ENCODE results near the gene S100A7.
A peak's percentile ranks its signal among the peaks of the same experiment; 100 is the strongest.
"Not testable (repeated sequence)": the region's sequence is repeated elsewhere in the genome, so short reads cannot be mapped to it uniquely, and the experiment has no call there.

The S100A7 gene

DNA sequence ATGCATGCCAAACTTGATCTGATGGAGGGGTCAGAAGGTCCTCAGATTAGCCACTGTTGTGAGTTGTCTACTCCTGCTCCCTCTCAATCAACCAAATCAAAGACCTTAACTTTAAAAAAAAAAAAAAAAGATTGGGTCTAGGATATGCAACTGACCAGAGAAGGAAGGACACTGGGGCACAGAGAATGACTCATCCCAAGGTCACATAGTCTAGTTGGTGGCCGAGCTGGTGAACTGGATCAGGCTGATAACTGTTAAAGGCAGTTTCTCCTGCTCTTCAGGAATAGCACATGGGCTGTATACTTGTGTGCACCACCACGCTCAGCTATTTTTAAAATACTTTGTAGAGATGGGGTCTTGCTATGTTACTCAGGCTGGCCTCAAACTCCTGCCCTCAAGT, 14.8 kb upstream of the S100A7 start:
- no peak for DNase-seq

DNA sequence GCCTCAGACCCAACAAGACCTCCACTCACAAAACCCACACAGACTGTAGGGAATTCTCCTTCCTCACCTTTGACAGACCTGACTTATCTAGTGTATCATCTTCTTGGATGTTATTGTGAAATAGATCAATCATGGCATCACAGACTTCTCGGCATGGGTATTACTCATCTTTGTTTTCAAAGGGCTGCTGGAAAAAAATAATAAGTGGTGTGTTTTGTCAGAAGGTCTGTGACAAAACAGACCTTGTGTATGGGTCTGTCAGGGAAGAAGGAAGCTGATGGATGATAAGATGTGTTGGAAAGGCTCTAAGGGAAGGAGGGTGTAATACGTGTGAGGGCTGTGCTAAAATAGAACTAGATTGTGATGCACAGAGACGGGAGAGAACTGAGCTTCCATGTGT, 13.9 kb upstream of the S100A7 start:
- DNase-seq: no peak

DNA sequence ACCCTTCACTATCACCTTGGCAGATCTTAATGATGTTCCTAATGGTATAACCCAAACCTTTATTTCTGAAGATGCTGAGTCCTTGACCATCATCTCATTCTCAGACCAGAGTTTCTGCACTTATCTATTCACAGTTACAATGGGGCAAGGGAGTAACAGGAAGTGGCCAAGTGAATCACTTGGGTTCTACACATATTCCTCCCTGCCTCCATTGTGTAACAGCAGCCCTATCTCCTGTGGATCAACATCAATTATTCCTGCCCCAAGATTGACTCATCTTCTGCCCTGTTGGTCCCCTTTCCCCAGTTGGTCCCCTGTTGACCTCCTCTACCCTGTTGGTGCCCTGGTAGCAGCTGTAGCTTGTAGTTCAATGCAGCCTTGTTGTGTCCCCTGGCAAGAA, 10.3 kb upstream of the S100A7 start:
- DNase-seq: no peak

DNA sequence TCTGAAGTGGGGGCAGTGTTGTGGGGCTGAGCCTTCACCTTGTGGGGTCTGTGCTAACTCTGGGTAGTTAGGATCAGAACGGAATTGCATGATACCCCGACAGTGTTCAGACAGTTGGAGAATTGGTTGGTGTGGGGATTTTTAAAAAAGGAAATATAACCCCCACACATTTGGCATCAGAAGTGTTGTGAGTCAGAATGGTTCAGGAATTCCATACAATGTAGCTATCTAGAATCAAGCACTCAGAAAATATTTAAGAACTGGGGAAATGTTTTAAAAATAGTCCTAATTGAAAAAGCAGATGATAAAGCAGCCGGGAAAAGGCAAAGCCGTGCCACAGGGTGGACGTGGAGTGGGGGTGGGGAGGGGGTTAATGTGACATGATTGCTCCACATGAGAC, 6.5 kb upstream of the S100A7 start:
- DNase-seq: no peak

DNA sequence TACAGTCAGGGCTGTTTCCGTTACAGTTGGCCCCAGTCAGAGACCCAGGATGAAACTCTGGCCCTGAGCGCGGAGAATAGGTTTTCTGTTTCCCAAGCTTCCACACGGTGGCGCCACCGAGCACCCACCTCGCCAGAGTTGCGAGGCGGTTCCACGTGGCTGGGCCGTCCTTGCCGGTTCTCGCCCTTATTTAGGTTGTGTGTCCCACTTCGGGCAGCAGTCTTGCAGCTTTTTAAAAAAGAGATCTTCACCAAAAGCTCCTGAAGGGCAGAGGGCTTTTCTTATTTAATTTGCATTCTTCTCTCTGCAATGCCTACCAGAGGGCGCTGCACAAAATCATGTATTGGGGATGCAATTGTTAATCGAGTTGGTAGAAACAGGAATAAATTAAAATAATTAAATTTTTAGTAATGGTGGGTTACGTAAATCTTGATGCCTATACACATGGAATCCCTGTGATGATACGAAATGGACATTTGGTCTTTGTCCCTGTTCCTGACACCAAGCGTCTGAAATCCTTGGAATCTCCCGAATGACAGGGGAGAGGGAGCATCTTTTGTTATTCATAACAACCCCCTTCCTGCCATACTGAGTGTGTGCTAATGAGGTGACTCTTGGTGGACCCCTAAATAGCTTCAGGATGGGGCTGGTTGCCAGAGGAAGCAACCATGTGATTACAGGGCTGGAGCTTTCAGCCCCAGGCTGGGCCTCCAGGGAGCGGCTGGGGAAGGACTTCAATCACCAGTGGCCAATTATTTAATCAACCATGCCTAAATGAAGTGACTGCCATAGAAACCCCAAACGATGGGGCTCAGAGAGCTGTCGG, 5.6 kb upstream of the S100A7 start:
- peak; percentile 47 to 66 for DNase-seq

- DNase-seq: not testable (repeated sequence)
Observed at GRCh38 chr1:153462741-153463140, 2.3 kb upstream of the S100A7 start.

DNA sequence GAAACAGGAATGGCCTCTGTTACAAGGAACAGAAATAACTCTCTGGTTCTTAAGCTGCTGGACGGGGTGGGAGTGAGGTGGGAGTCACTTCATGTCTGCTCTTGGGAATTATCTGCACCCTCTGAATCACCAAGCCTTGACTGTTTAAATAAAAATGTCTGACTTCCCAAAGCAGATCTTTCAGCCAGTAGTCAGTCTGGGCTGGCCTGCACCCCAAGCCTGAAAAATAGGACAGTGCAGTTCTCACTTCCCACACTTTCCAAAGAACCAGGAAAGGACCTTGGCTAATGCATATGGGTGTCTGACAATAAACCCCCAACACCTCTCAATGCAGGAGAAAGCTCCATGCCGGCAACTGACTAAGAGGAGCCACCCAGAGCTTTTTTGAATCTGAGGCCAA, 796 bp downstream of the S100A7 start:
- DNase-seq: no peak

- no peak for DNase-seq
Observed at GRCh38 chr1:153456396-153456795, 4.1 kb downstream of the S100A7 start.

DNA sequence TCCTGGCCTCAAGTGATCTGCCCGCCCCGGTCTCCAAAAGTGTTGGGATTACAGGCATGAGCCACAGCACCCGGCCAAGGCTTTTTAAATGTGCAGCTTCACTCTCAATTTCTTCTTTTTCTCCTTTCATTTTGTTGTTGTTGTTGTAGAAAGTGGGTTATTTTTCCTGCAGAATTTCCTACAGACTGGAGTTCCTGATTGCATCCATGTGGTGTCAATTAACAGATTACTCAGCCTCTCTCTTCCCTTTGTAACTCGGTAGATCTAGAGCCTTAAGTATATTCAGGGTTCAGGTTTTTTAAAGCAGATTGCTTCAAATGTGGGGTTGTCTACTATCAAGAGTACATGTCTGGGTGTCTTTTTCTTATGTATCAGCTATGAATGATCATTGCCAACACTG, 11.6 kb downstream of the S100A7 start:
- DNase-seq: not testable (repeated sequence)

- no peak for DNase-seq
Observed at GRCh38 chr1:153447498-153448170, 12.8 kb downstream of the S100A7 start.

- DNase-seq: no peak
Observed at GRCh38 chr1:153444078-153444477, 16.4 kb downstream of the S100A7 start.

DNA sequence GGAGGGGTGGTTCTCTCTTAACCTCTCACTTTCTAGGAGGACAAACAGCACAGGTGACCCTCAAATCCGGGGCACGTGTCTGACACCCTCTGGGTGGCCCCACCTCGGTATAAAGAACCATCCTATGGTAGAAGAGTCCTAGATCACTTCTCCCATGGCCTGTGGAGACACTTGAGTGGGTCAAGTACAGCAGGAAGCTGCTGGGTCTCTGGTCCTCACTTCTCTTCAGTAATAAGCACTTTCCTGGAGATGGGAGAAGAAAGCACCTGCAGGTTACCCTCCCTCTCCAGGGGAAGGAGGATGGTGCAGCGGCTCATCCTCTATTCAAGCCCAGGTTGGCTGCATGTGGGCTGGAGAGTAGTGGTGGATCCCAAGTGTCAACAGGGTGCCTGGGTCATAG, 17.0 kb downstream of the S100A7 start:
- no peak for DNase-seq

DNA sequence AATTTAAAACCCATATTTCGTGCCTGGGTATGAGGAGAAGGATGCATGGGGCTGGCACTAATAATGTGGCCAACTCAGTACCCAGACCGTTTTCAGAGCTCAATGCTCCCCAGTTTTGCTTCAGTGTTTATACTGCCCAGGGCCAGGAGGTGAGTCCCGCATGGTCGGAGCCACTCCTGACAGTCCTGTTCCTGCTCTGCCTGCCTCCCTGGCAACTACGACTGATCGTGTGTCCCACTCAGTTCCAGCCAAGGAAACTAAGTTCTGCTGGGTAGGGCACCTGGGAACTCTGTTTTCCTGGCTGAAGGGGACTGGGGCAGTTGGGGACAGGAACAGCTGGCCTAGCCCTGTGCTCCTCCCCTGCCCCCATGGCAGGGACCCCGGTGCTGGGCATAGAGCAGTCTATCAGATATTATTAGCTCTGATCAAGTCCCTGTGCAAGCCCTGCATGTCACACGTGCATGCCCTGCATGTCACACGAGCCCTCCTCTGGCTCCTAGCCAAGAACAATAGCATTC, 19.2 kb downstream of the S100A7 start:
- peak; percentile 84 to 87 for DNase-seq

DNA sequence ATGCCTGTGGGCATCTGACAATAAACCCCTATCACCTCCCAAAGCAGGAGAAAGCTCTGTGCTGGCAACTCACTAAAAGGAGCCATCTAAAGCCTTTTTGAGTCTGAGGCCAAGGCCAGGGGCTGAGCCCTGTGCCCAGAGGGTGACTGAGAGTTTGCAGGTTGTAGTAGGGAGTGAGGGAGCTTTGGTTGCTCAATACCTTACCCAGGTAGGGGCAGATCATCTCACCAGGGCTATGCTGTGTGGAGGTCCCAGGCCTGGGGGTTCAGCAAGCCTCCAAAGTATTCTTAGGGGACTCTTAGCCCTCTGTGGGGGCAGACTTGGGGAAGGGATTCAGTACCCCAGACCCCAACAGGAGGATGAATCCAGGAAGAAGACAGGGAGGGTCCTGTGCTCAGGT, 21.2 kb downstream of the S100A7 start:
- DNase-seq: no peak

DNA sequence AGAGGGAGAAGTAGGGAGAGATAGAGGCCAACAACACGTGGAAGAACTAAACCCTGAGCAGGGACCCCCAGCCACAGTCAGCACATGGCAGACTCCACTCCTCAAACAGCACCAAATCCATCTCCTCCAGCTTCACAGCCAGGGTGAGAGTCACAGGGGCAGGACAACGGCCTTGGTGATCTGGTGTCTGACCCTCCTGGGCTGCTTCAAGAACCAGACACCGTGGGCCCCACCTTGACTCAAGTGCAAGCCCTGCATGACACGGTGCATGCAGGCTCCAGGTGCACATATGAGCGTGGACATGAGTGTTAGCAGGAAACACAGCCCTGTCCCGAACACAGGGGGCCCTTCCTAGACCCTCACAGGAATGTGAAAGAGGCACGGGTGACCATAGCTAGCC, 21.9 kb downstream of the S100A7 start:
- DNase-seq: no peak

DNA sequence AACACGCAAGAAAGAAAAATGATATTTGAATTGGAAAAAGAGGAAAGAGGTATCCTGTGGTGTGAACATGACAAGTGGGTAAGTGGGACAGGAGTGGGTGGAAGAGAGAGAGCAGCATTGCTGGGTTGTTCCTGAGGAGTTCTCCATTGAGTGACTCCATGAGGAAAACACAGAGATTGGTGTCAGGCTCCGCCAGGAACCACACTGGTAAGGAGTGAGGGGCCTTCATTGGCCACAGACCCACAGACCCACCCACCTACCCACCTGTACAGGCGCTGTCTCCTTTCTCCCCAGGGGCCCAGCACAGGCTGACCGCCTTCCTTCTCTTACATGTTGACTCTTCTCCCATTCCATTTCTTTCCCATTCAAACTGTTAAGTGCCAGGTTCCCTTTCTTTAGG, 23.2 kb downstream of the S100A7 start:
- DNase-seq: no peak

DNA sequence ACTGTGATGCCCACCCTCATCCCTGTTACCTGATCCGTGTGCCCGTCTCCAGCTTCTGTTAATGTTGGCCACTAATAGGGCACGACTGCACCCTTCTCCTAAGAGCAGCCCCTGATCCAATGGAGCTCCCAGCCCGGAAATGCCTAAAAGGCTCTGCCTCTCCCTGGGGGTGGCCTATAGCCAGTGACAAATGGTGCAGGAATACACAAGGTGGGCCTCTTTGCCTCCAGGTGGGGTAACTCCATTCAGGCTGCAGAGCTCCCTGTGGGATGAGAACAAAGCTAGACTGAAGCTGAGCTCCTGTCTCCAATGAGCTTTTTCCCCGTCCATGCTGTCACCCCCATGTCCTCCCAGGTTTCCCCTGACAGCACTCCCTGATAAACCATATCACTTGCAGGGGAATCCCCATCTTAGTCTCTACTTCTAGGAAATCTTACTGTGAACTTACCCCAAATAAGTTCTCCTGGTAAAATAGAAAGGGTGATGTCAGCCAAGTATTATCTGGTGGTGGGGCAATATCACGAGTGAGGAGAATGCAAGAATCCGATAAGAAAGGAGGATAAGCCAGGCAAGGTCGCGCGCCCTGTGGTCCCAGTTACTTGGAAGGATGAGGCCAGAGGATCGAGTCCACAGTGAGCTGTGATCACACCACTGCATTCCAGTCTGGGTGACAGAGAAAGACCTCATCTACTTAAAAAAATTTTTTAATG, 25.6 kb downstream of the S100A7 start:
- no peak for DNase-seq

GRCh38 chr1:153432874-153433681, 27.4 kb downstream of the S100A7 start:
- DNase-seq: no peak

- DNase-seq: no peak
Observed at GRCh38 chr1:153431928-153432327, 28.5 kb downstream of the S100A7 start.

GRCh38 chr1:153431427-153431826, 29.0 kb downstream of the S100A7 start:
- DNase-seq: no peak

DNA sequence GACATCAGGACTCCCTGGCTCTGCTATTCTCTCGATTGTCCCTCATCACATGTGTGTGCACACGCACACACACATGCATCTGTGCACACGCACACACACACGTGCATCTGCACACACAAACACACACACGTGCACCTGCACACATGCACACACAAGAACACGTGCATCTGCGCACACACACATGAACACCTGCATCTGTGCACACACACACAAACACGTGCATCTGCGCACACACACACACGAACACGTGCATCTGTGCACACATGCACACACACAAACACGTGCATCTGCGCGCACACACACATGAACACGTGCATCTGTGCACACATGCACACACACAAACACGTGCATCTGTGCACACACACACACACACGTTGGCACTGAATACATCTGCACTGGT, 29.4 kb downstream of the S100A7 start:
- DNase-seq: no peak

DNA sequence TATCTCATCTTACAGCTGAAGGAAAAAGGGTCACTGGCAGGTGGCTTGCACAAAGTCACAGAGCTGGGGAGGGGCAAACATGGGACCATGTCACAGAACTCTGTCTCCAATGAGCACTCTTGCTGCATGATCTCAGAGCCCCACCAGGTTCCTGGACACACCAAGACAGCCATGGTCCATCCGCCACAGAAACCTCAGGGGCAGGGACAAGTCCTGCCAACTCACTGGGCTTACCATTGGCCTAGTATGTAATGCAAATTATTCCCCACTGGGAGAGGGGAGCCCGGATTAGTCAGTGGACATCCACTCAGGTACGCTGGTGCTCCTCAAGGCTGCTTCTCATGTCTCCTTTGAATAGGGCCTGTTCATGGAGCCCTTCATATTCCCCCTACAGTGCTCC, 29.9 kb downstream of the S100A7 start:
- no peak for DNase-seq

DNA sequence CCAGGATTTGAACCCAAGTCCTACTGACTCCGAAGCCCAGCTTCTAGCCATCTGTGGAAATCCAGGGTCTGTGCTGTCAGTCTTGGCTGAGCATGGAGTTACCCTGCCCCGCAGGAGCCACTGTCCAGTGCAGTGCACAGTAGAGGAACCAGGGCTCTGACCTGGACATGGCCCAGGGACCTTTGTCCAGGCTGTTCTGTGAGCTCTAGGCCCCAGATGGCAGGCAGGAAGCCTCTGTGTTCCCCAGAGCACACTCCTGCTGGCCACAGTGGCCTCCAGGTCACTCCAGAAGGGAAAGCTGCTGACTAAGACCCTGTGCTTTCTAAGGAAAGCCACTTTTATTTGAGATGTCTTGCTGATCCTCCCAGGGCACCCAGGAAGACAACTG, 30.3 kb downstream of the S100A7 start:
- DNase-seq: no peak
